Prostate gland (tissue), 2 donors: ENCODE measurements around the gene ZBTB2. TPM values are rescaled to one million over a fixed set of nuclear protein-coding genes. Genes with fewer than 3 reads are reported as not detected.

ENCODE experiments used
- DNase-seq: peaks from one replicate; pipeline ENCODE4 v3.0.0-alpha.2; 2019; ENCODE audit warnings: low spot score
- H3K27ac ChIP-seq, 2 donors: fragments of 200-600 bp; sonication (generic); 2 replicates each; pipeline ENCODE4 v1.5.1; 2017 to 2019
- H3K27me3 ChIP-seq: fragments of 200-600 bp; sonication (generic); replicated peaks from 2 replicates; pipeline ENCODE4 v1.5.1; 2019; ENCODE audit not compliant: insufficient read depth
- H3K36me3 ChIP-seq, 2 donors: fragments of 200-600 bp; sonication (generic); 1 replicate in 1 of 2; 2 replicates in 1 of 2; pipeline versions ENCODE4 v1.5.1 to v1.8.1; 2017 to 2019
- H3K4me1 ChIP-seq: fragments of 200-600 bp; sonication (generic); replicated peaks from 2 replicates; pipeline ENCODE4 v1.5.1; 2019
- H3K4me3 ChIP-seq, 2 donors: fragments of 200-600 bp; sonication (generic); 2 replicates each; pipeline ENCODE4 v1.5.1; 2017 to 2019
- H3K9me3 ChIP-seq: fragments of 200-600 bp; sonication (generic); 2 replicates; pipeline ENCODE4 v1.5.1; 2017
- CTCF ChIP-seq, 4 experiments: fragments of 200-600 bp in 2 of 4; fragments of 450-650 bp in 2 of 4; sonication (generic) in 2 of 4; IDR thresholded peaks; 1 replicate in 3 of 4; 2 replicates in 1 of 4; pipeline ENCODE4 v1.5.1; 2016 to 2019; ENCODE audit warnings: antibody characterized with exemption in 4 of 4, mild to moderate bottlenecking in 2 of 4, moderate library complexity in 2 of 4
- POLR2A ChIP-seq: fragments of 450-650 bp; IDR thresholded peaks from one replicate; pipeline ENCODE4 v1.6.1; 2016; ENCODE audit warnings: antibody characterized with exemption, mild to moderate bottlenecking
- POLR2AphosphoS5 ChIP-seq: sonication (generic); formaldehyde crosslinking; IDR thresholded peaks from one replicate; pipeline ENCODE4 v1.6.1; 2017; ENCODE audit warnings: antibody characterized with exemption
- WGBS: methylation state at CpG from one replicate; pipeline ENCODE4 v1.1.5; 2018; 5-methylcytosine and 5-hydroxymethylcytosine counted together
- intact Hi-C: fragments of 100-400 bp; cut with DNase I; formaldehyde crosslinking; loops from one replicate; pipeline ENCODE4 v1.14.2; 2022
- total RNA-seq, 2 donors: library from RNA; depleted of rRNA; stranded (reverse); fragments of >200 nt; gene quantifications; one replicate each; pipeline ENCODE4 v1.1.0, GENCODE V29; 2016

The ZBTB2 gene
- total RNA-seq, 2 donors from 2014 or later, result 8.1 to 13.6 TPM

GRCh38 chr6:151341476-151342195, 49.7 kb downstream of the ZBTB2 start:
- Histone ChIP-seq H3K4me1 (no peaks in the 10 kb centered on the region), H3K9me3 (no peaks in the 10 kb centered on the region), H3K27me3 (no peaks in the 10 kb centered on the region), H3K4me3 (no peak overlapping the region), H3K36me3 (no peaks in the 10 kb centered on the region), H3K27ac (no peak overlapping the region)
- intact Hi-C loops, result no loop called here
- no peak for DNase-seq
- TF ChIP-seq POLR2AphosphoS5 (no peak), POLR2A (no peak), CTCF (IDR thresholded peaks at IDR 0.05) (no peak)
- 97% methylated on average over 43 of the region's 52 CpGs for WGBS

DNA sequence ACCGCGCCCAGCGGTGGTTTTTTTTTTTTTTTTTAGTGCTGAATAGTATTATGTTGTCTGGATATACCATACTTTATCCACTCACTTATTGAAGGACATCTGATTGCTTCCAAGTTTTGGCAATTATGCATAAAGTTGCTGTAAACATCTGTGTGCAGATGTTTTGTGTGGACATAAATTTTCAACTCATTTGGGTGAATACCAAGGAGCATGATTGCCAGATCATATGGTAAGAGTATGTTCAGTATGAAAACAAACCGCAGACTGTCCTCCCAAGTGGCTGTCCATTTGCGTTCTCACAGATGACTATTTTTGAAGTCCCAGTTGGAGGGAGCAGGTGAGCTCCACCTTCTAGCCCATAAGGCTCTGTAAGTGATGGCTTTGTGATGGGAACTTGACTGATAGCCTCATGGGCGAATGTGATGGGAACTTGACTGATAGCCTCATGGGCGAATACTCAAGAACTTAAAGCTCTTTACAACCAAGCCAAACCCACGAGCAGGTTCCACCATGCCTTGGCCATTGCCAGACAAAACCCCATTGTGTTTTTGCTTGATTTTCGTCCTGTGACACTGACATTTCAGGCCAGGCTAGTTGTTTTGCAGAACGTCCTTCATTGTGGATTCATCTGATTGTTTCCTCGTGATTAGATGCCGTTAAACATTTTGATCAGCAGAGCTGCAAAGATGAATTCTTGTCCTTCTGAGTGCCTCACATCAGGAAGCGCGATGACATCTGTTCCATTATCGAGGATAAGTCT, 51.0 kb downstream of the ZBTB2 start:
- Histone ChIP-seq H3K4me1 (no peaks in the 10 kb centered on the region), H3K27me3 (no peaks in the 10 kb centered on the region), H3K4me3 (no peak overlapping the region), H3K9me3 (no peaks in the 10 kb centered on the region), H3K27ac (no peak overlapping the region), H3K36me3 (no peaks in the 10 kb centered on the region)
- TF ChIP-seq CTCF (IDR thresholded peaks at IDR 0.05) (no peak), POLR2A (no peak)
- 72% methylated on average over 15 of the region's 15 CpGs for WGBS
- no peak for DNase-seq
- intact Hi-C loops, result no loop called here

- no peak for DNase-seq
- H3K4me1 ChIP-seq, result no peaks in the 10 kb centered on the region
- intact Hi-C loops, result no loop called here
- H3K9me3 ChIP-seq, result no peaks in the 10 kb centered on the region
- WGBS, result 82% methylated on average over 4 of the region's 4 CpGs
- TF ChIP-seq POLR2A (no peak), POLR2AphosphoS5 (no peak), CTCF (IDR thresholded peaks at IDR 0.05) (no peak)
- H3K36me3 ChIP-seq, result no peaks in the 10 kb centered on the region
- no peaks in the 10 kb centered on the region for H3K27me3 ChIP-seq
- H3K4me3 ChIP-seq, result no peak overlapping the region
- no peak overlapping the region for H3K27ac ChIP-seq
Observed at GRCh38 chr6:151339369-151339768, 52.0 kb downstream of the ZBTB2 start.

GRCh38 chr6:151338651-151339200, 52.6 kb downstream of the ZBTB2 start:
- intact Hi-C loops, result no loop called here
- no peak for DNase-seq
- 84% methylated on average over 11 of the region's 11 CpGs for whole genome bisulfite sequencing
- Histone ChIP-seq H3K4me1 (no peaks in the 10 kb centered on the region), H3K27ac (no peak overlapping the region), H3K27me3 (no peaks in the 10 kb centered on the region), H3K4me3 (no peak overlapping the region), H3K9me3 (no peaks in the 10 kb centered on the region), H3K36me3 (no peaks in the 10 kb centered on the region)
- no peak for TF ChIP-seq POLR2AphosphoS5
- no peak for TF ChIP-seq CTCF (IDR thresholded peaks at IDR 0.05)
- TF ChIP-seq POLR2A, result no peak
